Measurements from ENCODE around the gene PALM2AKAP2. TPM values are rescaled to one million over a fixed set of nuclear protein-coding genes. Genes with fewer than 3 reads are reported as not detected.

Gene PALM2AKAP2
- total and polyA plus RNA-seq, 2 experiments from 2014 or later: 2.5 to 7.9 TPM

- TF ChIP-seq CREB1 (CRISPR knock-in tag; IDR thresholded peaks at IDR 0.05; ENCODE audit: low read depth) (no peak), STAT1 (IDR thresholded peaks at IDR 0.05; ENCODE audit: unreplicated experiment) (no peak)
Observed at GRCh38 chr9:109787735-109788134, 7.7 kb downstream of the PALM2AKAP2 start (continued).

- Mint-ChIP-seq H3K27me3 (ENCODE audit: insufficient read depth, low read depth, poor library complexity) (peaks cover 3% of the 10 kb centered on the region), H3K9me3 (no peaks in the 10 kb centered on the region), H3K27ac (0 out of 2 replicates have a peak overlapping the region, but pooled peaks have one; percentile 21), H3K36me3 (ENCODE audit: low read depth) (no peaks in the 10 kb centered on the region), H3K4me3 (no peak overlapping the region), H3K4me1 (no peaks in the 10 kb centered on the region; the same call in 2 of the 3 replicates)
- Histone ChIP-seq H3K36me3 (ENCODE audit: insufficient read depth) (no peaks in the 10 kb centered on the region), H3F3A (replicated peaks; ENCODE audit: low read depth) (no peaks in the 10 kb centered on the region), H3K27ac (ENCODE audit: low read depth) (no peak overlapping the region), H3K27me3 (ENCODE audit: insufficient read depth) (no peaks in the 10 kb centered on the region), H3K4me3 (no peak overlapping the region), H3K9me2 (ENCODE audit: insufficient read depth) (no peaks in the 10 kb centered on the region), H3K4me2 (no peak overlapping the region), H3K79me2 (replicated peaks; ENCODE audit: insufficient read depth) (peaks cover 31% of the 10 kb centered on the region), H3K4me1 (ENCODE audit: insufficient read depth) (no peaks in the 10 kb centered on the region), H4K20me1 (replicated peaks; ENCODE audit: insufficient read depth) (no peaks in the 10 kb centered on the region; the same call in 1 of the 2 replicates), H2AFZ (no peak overlapping the region)
- ATAC-seq: no peak
- TF ChIP-seq NANOG (IDR thresholded peaks at IDR 0.05; ENCODE audit: borderline replicate concordance) (no peak), ZNF114 (CRISPR knock-in tag; IDR thresholded peaks at IDR 0.05) (no peak), CREB1 (CRISPR knock-in tag; IDR thresholded peaks at IDR 0.05; ENCODE audit: low read depth) (no peak), POLR2AphosphoS5 (IDR thresholded peaks at IDR 0.05; ENCODE audit: low read depth) (no peak), REST (IDR thresholded peaks at IDR 0.05; ENCODE audit: unreplicated experiment) (no peak)
- no peak for DNase-seq (ENCODE audit: low spot score)
Observed at GRCh38 chr9:109789556-109789955, 9.6 kb downstream of the PALM2AKAP2 start.

- Histone ChIP-seq H3K27me3 (ENCODE audit: insufficient read depth) (no peaks in the 10 kb centered on the region), H4K20me1 (replicated peaks; ENCODE audit: insufficient read depth) (no peaks in the 10 kb centered on the region; the same call in 1 of the 2 replicates), H3K4me1 (ENCODE audit: insufficient read depth) (no peaks in the 10 kb centered on the region), H3K27ac (ENCODE audit: low read depth) (no peak overlapping the region), H3F3A (replicated peaks; ENCODE audit: low read depth) (no peaks in the 10 kb centered on the region), H3K4me3 (no peak overlapping the region), H3K4me2 (no peak overlapping the region), H2AFZ (no peak overlapping the region), H3K36me3 (ENCODE audit: insufficient read depth) (no peaks in the 10 kb centered on the region), H3K9me2 (ENCODE audit: insufficient read depth) (no peaks in the 10 kb centered on the region), H3K79me2 (replicated peaks; ENCODE audit: insufficient read depth) (peaks cover 34% of the 10 kb centered on the region)
- Mint-ChIP-seq H3K4me1 (no peaks in the 10 kb centered on the region; the same call in 2 of the 3 replicates), H3K27ac (no peak overlapping the region), H3K36me3 (ENCODE audit: low read depth) (no peaks in the 10 kb centered on the region), H3K27me3 (ENCODE audit: insufficient read depth, low read depth, poor library complexity) (peaks cover 3% of the 10 kb centered on the region), H3K9me3 (no peaks in the 10 kb centered on the region), H3K4me3 (no peak overlapping the region)
- no peak for ATAC-seq
- no peak for DNase-seq (ENCODE audit: low spot score)
- no peak for TF ChIP-seq EZH2 (IDR thresholded peaks at IDR 0.05; ENCODE audit: low read depth, unreplicated experiment)
- no peak for TF ChIP-seq ZNF114 (CRISPR knock-in tag; IDR thresholded peaks at IDR 0.05)
- TF ChIP-seq ETS1 (IDR thresholded peaks at IDR 0.05): no peak
- TF ChIP-seq ZNF331 (CRISPR knock-in tag; IDR thresholded peaks at IDR 0.05; ENCODE audit: low read depth): no peak
- no peak for TF ChIP-seq CREB1 (CRISPR knock-in tag; IDR thresholded peaks at IDR 0.05; ENCODE audit: low read depth)
- TF ChIP-seq ZNF462 (CRISPR knock-in tag; IDR thresholded peaks at IDR 0.05): no peak
- no peak for TF ChIP-seq POLR2AphosphoS5 (IDR thresholded peaks at IDR 0.05; ENCODE audit: low read depth)
Observed at GRCh38 chr9:109789971-109790370, 10.0 kb downstream of the PALM2AKAP2 start.

Data from GM23338 (cell line).